ENCODE measurements around the gene MMP2.

Gene MMP2

DNA sequence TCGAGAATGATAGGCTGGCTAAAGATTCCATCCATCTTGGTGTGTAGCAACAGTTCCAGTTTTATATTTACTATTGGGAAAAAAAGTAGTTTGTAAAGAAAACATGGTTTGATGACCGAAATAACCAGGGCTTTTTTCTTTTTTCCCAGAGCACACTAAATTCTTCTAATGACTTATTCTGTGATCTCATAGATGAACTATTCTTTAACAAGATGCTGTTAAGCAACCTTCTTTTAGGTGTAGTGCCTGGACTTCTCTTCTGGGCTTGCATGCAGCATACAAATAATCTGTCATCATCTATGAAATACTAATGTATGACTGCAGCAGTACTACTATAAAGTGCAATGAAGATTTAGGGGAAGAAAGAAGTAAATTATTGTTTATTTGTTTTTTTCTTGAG lies 76.4 kb downstream of the MMP2 start:
- H3K27ac ChIP-seq = no peak overlapping the region
- no peak for TF ChIP-seq CTCF (conservative IDR thresholded peaks at IDR 0.05)

Measured in C4-2B (cell line).